ENCODE data around the gene BAD. TPM values are rescaled to one million over a fixed set of nuclear protein-coding genes. Genes with fewer than 3 reads are reported as not detected.

Gene BAD
- total and polyA plus RNA-seq, 12 donors: 9.5 to 219 (median 101) TPM

DNA sequence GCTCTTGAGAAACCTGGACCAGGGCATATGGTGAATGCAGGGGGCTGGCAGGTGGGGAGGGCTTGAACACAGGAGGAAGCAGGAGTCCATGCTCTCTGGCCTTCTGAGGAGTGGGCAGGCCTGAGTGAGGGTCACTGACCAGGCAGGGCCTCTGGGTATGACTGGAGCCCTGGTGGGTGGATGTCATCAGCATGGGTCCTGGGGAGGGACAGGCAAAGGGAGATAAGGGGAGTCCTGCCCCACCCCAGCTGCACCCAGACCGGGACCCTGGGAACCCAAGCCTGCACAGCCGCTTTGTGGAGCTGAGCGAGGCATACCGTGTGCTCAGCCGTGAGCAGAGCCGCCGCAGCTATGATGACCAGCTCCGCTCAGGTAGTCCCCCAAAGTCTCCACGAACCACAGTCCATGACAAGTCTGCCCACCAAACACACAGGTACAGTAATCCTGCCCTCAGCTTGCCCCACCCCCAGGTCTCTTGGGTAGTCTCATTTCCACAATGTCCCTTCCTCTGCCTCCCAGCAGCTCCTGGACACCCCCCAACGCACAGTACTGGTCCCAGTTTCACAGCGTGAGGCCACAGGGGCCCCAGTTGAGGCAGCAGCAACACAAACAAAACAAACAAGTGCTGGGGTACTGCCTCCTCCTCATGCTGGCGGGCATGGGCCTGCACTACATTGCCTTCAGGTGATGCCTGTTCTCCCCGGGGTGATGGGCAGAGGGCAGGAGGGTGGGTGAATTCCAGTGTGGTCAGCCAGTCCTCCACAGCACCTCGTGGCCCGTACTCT, 52.1 kb downstream of the BAD start:
- no peak for TF ChIP-seq POLR2A (IDR thresholded peaks at IDR 0.05)
- TF ChIP-seq, protein P1, sequence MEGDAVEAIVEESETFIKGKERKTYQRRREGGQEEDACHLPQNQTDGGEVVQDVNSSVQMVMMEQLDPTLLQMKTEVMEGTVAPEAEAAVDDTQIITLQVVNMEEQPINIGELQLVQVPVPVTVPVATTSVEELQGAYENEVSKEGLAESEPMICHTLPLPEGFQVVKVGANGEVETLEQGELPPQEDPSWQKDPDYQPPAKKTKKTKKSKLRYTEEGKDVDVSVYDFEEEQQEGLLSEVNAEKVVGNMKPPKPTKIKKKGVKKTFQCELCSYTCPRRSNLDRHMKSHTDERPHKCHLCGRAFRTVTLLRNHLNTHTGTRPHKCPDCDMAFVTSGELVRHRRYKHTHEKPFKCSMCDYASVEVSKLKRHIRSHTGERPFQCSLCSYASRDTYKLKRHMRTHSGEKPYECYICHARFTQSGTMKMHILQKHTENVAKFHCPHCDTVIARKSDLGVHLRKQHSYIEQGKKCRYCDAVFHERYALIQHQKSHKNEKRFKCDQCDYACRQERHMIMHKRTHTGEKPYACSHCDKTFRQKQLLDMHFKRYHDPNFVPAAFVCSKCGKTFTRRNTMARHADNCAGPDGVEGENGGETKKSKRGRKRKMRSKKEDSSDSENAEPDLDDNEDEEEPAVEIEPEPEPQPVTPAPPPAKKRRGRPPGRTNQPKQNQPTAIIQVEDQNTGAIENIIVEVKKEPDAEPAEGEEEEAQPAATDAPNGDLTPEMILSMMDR (IDR thresholded peaks at IDR 0.05): no peak
- intact Hi-C loops (cut with DNase I): no loop called here
- H3K36me3 ChIP-seq (replicated peaks in 1 of 2): peaks cover 0 to 4% of the 10 kb centered on the region in 2 donors
- WGBS, 4 donors: 87 to 95% (median 88%) methylated on average over 8 to 15 of the region's 15 CpGs
- DNase-seq: peak in 4 of 7 donors; percentile 20 to 31 (median 25)
- no peaks in the 10 kb centered on the region for H3K9me3 ChIP-seq (replicated peaks in 1 of 3)
- H3K27ac ChIP-seq: peak overlapping the region in 1 of 5 donors; percentile 21
- H3K4me3 ChIP-seq: no peak overlapping the region
- peaks cover 6 to 41% of the 10 kb centered on the region in 2 donors for H3K4me1 ChIP-seq (replicated peaks in 1 of 2)
- H3K27me3 ChIP-seq: no peaks in the 10 kb centered on the region

DNA sequence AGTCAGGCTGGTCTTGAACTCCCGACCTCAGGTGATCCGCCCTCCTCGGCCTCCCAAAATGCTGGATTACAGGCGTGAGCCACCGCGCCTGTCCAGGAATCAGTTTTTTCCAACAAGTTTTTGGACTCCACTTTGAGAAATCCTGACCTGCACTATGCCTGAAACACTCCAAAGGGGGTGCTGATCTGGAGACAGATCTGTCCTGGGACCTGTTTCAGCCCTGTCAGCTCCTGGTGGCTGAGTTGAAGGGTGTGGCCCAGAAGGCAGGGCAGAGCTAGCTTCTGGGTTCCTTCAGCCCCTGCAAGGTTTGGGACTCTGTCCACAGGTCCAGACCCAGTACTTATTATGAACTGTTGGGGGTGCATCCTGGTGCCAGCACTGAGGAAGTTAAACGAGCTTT, 52.9 kb downstream of the BAD start:
- intact Hi-C loops (cut with DNase I): no loop called here
- WGBS, 4 donors: 86 to 88% (median 87%) methylated on average over 7 of the region's 7 CpGs
- H3K27ac ChIP-seq: peak overlapping the region in 1 of 5 donors; percentile 94
- no peaks in the 10 kb centered on the region for H3K9me3 ChIP-seq (replicated peaks in 1 of 3)
- H3K36me3 ChIP-seq (replicated peaks in 1 of 2): no peaks in the 10 kb centered on the region
- H3K4me1 ChIP-seq (replicated peaks in 1 of 2): peaks cover 15 to 49% of the 10 kb centered on the region in 2 donors
- no peak for TF ChIP-seq POLR2A (IDR thresholded peaks at IDR 0.05)
- TF ChIP-seq, protein P1 (IDR thresholded peaks at IDR 0.05): no peak
- no peak overlapping the region for H3K4me3 ChIP-seq
- no peaks in the 10 kb centered on the region for H3K27me3 ChIP-seq
- DNase-seq: no peak

DNA sequence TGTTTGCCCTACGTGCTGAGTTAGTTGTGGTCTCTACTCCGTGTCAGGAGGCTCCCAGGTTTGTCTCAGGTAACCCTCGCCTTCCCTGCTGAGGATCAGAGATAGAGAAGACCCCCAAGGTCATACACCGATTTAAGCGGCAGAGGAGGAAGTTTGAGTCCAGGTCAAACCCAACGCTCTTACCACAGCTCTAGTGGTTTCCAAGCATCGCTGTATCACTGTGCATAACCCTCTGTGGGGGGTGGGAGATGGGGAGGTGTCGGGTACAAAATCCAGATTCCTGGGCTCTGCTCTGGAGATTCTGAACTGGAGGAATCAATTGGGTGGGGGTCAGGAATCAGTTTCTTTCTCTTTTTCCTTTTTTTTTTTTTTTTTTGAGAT, 53.5 kb downstream of the BAD start:
- Histone ChIP-seq H3K9me3 (replicated peaks in 1 of 3) (no peaks in the 10 kb centered on the region), H3K36me3 (replicated peaks in 1 of 2) (no peaks in the 10 kb centered on the region), H3K4me1 (replicated peaks in 1 of 2) (peaks cover 16 to 52% of the 10 kb centered on the region in 2 donors), H3K27ac (peak overlapping the region; percentile 19 to 96 (median 91)), H3K4me3 (peak overlapping the region in 3 of 4 donors; percentile 7 to 81 (median 70)), H3K27me3 (no peaks in the 10 kb centered on the region)
- TF ChIP-seq, protein P1 (IDR thresholded peaks at IDR 0.05): no peak
- no peak for TF ChIP-seq POLR2A (IDR thresholded peaks at IDR 0.05)
- peak in 1 of 7 donors; percentile 18 for DNase-seq
- WGBS, 4 donors: 5 to 14% (median 6%) methylated on average over 5 to 8 of the region's 8 CpGs
- intact Hi-C loops (cut with DNase I): no loop called here

DNA sequence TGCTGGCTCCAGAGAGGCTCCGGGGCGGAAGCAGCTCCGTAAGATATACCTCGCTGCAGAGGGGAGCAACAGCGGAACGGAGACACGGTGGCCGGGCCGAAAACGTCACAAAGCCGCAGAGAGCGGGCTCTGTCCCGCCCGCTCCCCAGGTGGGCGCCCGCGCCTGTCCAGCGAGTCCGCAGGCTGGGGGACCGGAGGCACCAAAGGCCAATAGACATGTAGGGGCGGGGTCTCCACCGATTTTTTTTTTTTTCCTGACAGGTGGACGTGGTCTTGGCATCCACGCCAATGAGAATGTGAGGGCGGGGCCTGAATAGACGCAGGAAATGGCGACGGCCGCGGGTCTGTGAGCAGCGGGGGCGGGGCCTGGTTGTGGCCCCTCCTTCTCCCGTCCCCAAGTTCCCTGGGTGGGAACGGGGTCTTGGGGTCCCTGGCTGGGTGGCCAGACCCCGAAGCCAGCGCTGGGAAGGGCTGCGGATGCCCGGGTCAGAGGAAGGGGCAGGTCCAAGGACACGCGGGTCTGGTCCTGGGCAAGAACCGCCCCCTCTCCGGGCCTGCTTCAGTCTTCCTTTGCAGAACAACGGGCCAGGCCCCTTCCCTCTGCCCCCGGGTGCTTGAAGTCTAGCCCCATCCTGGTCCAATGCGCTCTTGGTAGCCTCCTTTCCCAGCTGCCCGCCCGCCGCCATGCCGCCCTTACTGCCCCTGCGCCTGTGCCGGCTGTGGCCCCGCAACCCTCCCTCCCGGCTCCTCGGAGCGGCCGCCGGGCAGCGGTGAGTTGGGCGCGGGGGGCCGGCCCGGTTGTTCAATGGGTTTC, 54.1 kb downstream of the BAD start, which contains the start of gene DNAJC4:
Gene DNAJC4, plus strand, starts transcription at position 378 of the 814 bp plus-strand sequence. Its CDS starts 307 bp downstream, at position 685.
- peak within 1 kb of the TSS in 3 of 4 donors; percentile 7 to 81 (median 70) for H3K4me3 ChIP-seq
- H3K4me1 ChIP-seq (replicated peaks in 1 of 2): peaks cover 16 to 50% of the 10 kb centered on the region in 2 donors
- H3K36me3 ChIP-seq (replicated peaks in 1 of 2): no peaks in the 10 kb centered on the region
- WGBS, 4 donors: 0 to 2% (median 1%) methylated on average over 35 to 62 of the region's 62 CpGs
- no peaks in the 10 kb centered on the region for H3K9me3 ChIP-seq (replicated peaks in 1 of 3)
- H3K27me3 ChIP-seq: no peaks in the 10 kb centered on the region
- intact Hi-C loops (cut with DNase I): no loop called here
- DNase-seq: peak; percentile 90 to 97 (median 94)
- peak within 1 kb of the TSS; percentile 19 to 96 (median 91) for H3K27ac ChIP-seq
- TF ChIP-seq POLR2A (IDR thresholded peaks at IDR 0.05): peak; percentile 23 to 46
- TF ChIP-seq, protein P1 (IDR thresholded peaks at IDR 0.05): no peak
